ENCODE measurements around the gene TMEM271.

TMEM271 gene

DNA sequence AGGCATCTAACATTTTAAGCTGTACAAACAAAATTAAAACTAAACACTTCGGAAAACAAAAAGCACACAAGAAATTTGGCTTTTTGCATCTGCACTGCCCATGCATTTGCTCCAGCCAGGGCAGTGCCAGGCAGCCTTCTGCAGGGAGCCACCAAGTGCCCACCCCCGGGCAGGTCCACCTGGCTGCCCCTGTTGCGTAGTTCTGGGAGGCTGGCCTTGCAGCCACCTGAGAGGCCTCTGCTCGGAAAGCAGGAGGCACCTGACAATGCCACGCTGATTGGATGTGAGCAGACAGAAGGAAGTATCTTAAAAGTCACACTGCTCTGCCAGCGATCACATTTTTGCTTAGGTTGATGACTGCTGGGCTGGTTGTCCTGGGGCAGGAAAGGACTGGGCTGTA is 3.5 kb downstream of the TMEM271 start:
- Histone ChIP-seq H3K4me1 (ENCODE audit: low read depth, poor library complexity, severe bottlenecking) (no peaks in the 10 kb centered on the region), H4K20me1 (ENCODE audit: insufficient read depth) (no peaks in the 10 kb centered on the region), H3K27ac (no peak overlapping the region), H3K79me2 (ENCODE audit: insufficient read depth, low read depth) (no peaks in the 10 kb centered on the region), H2AFZ (ENCODE audit: low read depth) (no peak overlapping the region), H3K36me3 (ENCODE audit: insufficient read depth) (no peaks in the 10 kb centered on the region), H3K4me2 (no peak overlapping the region), H3K4me3 (IDR thresholded peaks at IDR 0.05; ENCODE audit: insufficient read depth, low read depth, low read length) (no peak overlapping the region), H3K27me3 (ENCODE audit: insufficient read depth, low read depth) (no peaks in the 10 kb centered on the region), H3K9ac (no peak overlapping the region)
- TF ChIP-seq, protein P1, sequence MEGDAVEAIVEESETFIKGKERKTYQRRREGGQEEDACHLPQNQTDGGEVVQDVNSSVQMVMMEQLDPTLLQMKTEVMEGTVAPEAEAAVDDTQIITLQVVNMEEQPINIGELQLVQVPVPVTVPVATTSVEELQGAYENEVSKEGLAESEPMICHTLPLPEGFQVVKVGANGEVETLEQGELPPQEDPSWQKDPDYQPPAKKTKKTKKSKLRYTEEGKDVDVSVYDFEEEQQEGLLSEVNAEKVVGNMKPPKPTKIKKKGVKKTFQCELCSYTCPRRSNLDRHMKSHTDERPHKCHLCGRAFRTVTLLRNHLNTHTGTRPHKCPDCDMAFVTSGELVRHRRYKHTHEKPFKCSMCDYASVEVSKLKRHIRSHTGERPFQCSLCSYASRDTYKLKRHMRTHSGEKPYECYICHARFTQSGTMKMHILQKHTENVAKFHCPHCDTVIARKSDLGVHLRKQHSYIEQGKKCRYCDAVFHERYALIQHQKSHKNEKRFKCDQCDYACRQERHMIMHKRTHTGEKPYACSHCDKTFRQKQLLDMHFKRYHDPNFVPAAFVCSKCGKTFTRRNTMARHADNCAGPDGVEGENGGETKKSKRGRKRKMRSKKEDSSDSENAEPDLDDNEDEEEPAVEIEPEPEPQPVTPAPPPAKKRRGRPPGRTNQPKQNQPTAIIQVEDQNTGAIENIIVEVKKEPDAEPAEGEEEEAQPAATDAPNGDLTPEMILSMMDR (conservative IDR thresholded peaks at IDR 0.05; ENCODE audit: low read depth, low read length): no peak

DNA sequence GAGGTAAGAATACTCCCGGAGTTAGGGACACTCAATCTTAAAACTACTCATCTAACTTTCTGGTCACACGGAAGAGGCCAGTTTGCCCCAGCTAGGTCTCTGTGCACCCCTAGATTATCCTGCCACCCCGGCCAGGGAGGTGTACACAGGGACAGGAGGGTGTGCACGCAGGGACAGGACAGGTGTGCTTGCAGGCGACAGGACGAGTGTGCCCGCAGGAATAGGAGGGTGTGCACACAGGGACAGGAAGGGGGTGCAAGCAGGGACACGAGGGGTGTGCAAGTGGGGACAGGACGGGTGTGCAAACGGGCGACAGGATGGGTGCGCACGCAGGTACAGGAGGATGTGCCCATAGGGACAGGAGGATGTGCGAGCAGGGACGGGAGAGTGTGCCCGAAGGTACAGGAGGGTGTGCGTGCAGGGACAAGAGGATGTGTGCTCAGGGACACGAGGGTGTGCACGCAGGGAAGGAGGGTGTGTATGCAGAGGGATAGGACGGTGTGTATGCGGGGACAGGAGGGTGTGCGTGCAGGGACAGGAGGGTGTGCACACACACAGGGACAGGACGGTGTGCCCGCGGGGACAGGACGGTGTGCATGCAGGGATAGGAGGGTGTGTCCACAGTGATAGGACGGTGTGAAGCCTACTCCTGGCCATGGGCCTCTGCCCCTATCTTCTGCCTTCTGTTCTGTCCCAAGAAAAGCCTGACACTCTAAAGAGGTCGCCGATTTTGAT is 4.1 kb downstream of the TMEM271 start:
- no peak overlapping the region for H3K4me2 ChIP-seq
- no peaks in the 10 kb centered on the region for H3K27me3 ChIP-seq (ENCODE audit: insufficient read depth, low read depth)
- no peak overlapping the region for H3K9ac ChIP-seq
- H3K79me2 ChIP-seq (ENCODE audit: insufficient read depth, low read depth): no peaks in the 10 kb centered on the region
- H3K4me1 ChIP-seq (ENCODE audit: low read depth, poor library complexity, severe bottlenecking): no peaks in the 10 kb centered on the region
- H4K20me1 ChIP-seq (ENCODE audit: insufficient read depth): no peaks in the 10 kb centered on the region
- H2AFZ ChIP-seq (ENCODE audit: low read depth): no peak overlapping the region
- no peak overlapping the region for H3K4me3 ChIP-seq (IDR thresholded peaks at IDR 0.05; ENCODE audit: insufficient read depth, low read depth, low read length)
- TF ChIP-seq, protein P1 (conservative IDR thresholded peaks at IDR 0.05; ENCODE audit: low read depth, low read length): no peak
- H3K36me3 ChIP-seq (ENCODE audit: insufficient read depth): no peaks in the 10 kb centered on the region
- no peak overlapping the region for H3K27ac ChIP-seq

DNA sequence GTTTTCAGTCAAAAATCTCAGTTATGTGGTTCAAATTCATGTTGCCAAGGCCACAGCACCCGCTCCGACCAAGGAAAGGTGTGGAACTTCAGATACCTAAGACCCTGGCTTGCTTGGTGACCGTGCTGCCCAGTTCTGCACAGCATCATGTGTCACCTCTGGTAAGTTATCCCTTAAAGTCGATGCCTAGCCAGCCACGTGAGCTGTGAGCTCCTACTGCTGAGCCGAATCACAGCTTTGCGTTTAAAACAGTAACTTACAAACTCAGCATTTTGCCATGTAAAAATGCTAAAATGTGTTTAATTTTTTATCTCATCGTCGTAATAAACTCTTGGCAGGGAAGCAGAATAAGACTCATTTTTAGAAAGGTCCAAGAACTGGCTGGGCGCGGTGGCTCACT is 5.3 kb downstream of the TMEM271 start:
- no peak overlapping the region for H3K27ac ChIP-seq
- H3K36me3 ChIP-seq (ENCODE audit: insufficient read depth): no peaks in the 10 kb centered on the region
- H3K4me3 ChIP-seq (IDR thresholded peaks at IDR 0.05; ENCODE audit: insufficient read depth, low read depth, low read length): no peak overlapping the region
- H3K79me2 ChIP-seq (ENCODE audit: insufficient read depth, low read depth): no peaks in the 10 kb centered on the region
- no peak overlapping the region for H3K9ac ChIP-seq
- H3K4me1 ChIP-seq (ENCODE audit: low read depth, poor library complexity, severe bottlenecking): no peaks in the 10 kb centered on the region
- TF ChIP-seq, protein P1 (conservative IDR thresholded peaks at IDR 0.05; ENCODE audit: low read depth, low read length): no peak
- no peaks in the 10 kb centered on the region for H3K27me3 ChIP-seq (ENCODE audit: insufficient read depth, low read depth)
- no peak overlapping the region for H3K4me2 ChIP-seq
- no peaks in the 10 kb centered on the region for H4K20me1 ChIP-seq (ENCODE audit: insufficient read depth)
- no peak overlapping the region for H2AFZ ChIP-seq (ENCODE audit: low read depth)

DNA sequence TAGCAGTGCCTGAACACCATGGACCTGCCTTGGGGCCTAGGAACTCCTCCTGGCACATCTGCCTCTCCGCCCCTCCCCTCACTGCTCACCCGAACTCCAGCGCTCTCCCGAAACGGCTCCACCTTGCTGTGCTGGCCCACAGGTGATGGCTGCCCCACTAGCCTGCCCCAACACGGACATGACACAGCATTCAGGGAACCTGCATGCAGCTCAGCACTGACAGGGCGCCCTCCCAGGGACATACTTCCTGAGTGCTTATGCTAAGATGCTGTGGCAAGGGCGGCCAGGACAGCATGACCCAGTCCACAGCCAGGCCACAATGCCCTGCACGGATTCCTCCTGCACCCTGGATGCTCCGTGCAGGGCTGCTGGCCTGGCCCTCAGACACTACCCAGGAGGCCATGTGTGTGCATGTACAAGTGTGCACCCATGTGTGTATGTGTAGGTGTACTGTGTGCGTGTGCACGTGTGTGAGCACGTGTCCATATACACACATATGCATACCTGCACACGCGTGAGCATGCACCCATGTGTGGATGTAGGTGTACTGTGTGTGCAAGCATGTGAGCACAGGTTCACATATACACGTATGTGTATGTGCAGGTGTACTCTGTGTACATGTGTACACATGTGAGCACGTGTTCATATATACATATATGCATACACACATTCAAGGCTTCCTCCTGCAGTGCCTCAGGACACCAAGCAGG is 6.0 kb downstream of the TMEM271 start:
- Histone ChIP-seq H4K20me1 (ENCODE audit: insufficient read depth) (no peaks in the 10 kb centered on the region), H3K79me2 (ENCODE audit: insufficient read depth, low read depth) (no peaks in the 10 kb centered on the region), H3K4me2 (no peak overlapping the region), H3K36me3 (ENCODE audit: insufficient read depth) (no peaks in the 10 kb centered on the region), H2AFZ (ENCODE audit: low read depth) (no peak overlapping the region), H3K4me1 (ENCODE audit: low read depth, poor library complexity, severe bottlenecking) (no peaks in the 10 kb centered on the region), H3K27ac (no peak overlapping the region), H3K4me3 (IDR thresholded peaks at IDR 0.05; ENCODE audit: insufficient read depth, low read depth, low read length) (no peak overlapping the region), H3K27me3 (ENCODE audit: insufficient read depth, low read depth) (no peaks in the 10 kb centered on the region), H3K9ac (no peak overlapping the region)
- TF ChIP-seq, protein P1 (conservative IDR thresholded peaks at IDR 0.05; ENCODE audit: low read depth, low read length): no peak
